HTR-8/SVneo (cell line): ENCODE results near the gene SERPINB5.
"Not testable (repeated sequence)": the region's sequence is repeated elsewhere in the genome, so short reads cannot be mapped to it uniquely, and the experiment has no call there.

ENCODE experiments used
- DNase-seq: peaks from one replicate; pipeline ENCODE4 v3.0.0; 2011; ENCODE audit warnings: low spot score, mixed read lengths; ENCODE audit not compliant: insufficient read length
- FAIRE-seq: peaks from 2 replicates; lab custom pipeline; 2011; peaks lifted over from hg19 to GRCh38; lab: Jason Lieb, UNC

SERPINB5 gene, protein sequence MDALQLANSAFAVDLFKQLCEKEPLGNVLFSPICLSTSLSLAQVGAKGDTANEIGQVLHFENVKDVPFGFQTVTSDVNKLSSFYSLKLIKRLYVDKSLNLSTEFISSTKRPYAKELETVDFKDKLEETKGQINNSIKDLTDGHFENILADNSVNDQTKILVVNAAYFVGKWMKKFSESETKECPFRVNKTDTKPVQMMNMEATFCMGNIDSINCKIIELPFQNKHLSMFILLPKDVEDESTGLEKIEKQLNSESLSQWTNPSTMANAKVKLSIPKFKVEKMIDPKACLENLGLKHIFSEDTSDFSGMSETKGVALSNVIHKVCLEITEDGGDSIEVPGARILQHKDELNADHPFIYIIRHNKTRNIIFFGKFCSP

GRCh38 chr18:63476668-63477067, at the start of gene SERPINB5:
Gene SERPINB5, plus strand, starts transcription at chr18:63476958. Its CDS starts 7,471 bp downstream, at chr18:63484429.
- DNase-seq: no peak
- FAIRE-seq: no peak

DNA sequence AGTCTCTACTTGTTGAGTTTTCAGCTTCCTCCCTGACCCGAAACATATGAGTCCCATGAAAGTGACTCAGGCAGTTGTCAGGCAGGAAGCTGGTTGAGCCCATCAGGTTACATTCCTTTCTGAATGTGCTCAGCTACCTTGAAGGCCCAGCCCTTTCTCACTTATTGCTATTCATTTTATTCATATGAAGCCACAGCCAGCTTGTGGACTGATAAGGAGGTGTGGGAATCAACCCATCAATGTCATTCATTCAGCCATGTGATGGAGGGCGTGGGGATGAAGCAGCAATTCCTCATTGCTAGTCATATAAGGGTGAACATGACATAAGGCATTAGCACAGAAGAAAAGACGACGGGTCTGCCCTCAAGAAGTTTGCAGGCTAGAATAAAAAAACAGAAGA, 49.2 kb upstream of the SERPINB5 start:
- no peak for FAIRE-seq
- no peak for DNase-seq

DNA sequence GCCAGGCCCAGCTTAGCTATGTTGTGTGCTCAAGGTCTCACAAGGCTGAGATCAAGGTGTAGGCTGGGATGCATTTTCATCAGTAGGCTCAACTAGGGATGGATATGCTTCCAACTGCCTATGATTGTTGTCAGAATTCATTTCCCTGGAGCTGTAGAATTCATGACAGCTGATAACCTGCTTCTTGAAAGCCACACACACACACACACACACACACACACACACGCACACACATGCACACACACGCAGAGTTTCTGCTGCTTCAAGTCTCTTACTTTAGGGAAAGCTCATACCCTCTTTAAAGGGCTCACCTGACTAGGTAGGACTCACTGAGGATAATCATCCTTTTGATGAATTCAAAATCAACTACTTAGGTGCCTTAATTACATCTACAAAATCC, 46.2 kb upstream of the SERPINB5 start:
- DNase-seq: no peak
- FAIRE-seq: no peak

DNA sequence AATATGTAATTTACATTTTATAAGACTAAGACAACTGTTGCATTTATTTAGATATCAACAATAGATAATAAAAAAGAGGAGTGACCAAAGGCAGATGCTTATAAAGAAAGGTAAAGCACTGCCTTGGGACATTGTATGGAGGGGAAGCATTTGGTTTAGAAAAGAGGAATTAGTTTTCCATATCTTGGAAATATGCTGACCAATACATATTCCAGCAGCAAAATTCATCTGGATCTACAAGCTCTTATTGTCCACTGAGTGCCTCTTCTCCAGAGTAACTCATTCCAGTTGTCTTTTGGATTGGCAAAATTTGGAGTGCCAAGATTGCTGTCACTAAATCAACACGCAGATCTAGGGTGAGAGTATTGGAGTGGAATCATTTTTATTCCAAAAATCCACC, 45.6 kb upstream of the SERPINB5 start:
- FAIRE-seq: no peak

GRCh38 chr18:63433334-63433866, 43.4 kb upstream of the SERPINB5 start:
- no peak for DNase-seq
- no peak for FAIRE-seq

More for the DNA sequence above, 45.6 kb upstream of the SERPINB5 start:
- DNase-seq: no peak

GRCh38 chr18:63438181-63438580, 38.6 kb upstream of the SERPINB5 start:
- no peak for FAIRE-seq
- DNase-seq: no peak

DNA sequence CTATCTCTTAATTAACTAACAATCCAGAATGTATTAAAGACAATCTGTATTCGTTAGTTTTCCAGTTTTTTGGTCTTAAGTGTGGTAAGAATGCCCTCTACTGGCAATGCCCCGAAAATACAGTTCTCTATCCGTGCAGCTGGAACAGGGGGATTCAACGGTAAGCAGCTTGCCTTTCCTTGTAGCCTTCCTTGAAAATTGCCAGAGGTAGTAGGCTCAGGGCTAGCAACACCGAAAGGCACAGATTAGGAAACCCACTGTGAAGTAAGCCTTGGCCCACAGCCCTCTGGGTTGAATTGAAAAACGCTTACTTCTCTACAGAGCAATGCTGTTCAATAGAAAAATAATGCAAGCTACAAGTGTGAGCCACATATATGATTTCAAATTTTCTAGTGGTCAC, 37.4 kb upstream of the SERPINB5 start:
- DNase-seq: peak; percentile 32
- no peak for FAIRE-seq

- FAIRE-seq: no peak
Observed at GRCh38 chr18:63440219-63440618, 36.5 kb upstream of the SERPINB5 start.

DNA sequence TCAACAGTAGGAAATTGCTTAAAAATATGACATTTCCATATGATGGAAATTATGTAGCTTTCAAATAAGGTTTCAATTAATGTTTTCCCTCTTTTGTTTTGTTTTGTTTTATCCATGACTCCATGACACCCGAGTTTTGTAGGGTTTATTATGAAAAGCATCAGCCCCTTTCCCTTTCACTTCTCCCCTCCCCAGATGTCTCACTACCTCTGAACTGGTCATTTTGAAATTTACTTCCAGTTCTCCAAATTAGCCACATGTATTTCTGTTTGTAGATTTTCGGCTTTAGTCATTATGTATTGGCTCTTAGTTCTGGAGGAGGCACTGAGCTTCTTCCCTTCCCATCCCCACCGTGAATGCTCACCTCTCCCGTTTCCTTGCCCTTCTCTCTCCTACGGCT, 35.9 kb upstream of the SERPINB5 start:
- FAIRE-seq (no peak), DNase-seq (no peak)

More at GRCh38 chr18:63440219-63440618, 36.5 kb upstream of the SERPINB5 start:
- DNase-seq: no peak

DNA sequence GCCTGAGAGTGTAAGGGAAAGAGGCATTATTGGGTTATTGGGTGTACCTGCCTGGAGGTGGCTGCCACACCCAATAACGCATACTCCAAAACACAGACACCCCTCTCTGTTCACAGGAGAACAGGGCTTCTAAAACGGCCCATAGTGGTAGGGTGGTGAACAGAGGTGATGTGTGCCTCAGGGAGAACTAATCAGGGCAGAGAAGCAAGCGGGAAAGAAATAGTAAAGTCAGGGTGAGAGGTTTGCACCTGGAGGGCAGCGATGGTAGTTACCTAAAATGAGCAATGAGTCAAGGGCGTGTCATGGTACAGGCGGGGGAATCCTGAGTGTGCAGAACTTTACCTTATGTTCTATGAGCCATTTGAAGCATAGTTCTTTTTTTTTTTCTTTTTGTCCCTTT, 32.9 kb upstream of the SERPINB5 start:
- DNase-seq (no peak), FAIRE-seq (no peak)

GRCh38 chr18:63444580-63444979, 32.2 kb upstream of the SERPINB5 start:
- DNase-seq: no peak
- no peak for FAIRE-seq

DNA sequence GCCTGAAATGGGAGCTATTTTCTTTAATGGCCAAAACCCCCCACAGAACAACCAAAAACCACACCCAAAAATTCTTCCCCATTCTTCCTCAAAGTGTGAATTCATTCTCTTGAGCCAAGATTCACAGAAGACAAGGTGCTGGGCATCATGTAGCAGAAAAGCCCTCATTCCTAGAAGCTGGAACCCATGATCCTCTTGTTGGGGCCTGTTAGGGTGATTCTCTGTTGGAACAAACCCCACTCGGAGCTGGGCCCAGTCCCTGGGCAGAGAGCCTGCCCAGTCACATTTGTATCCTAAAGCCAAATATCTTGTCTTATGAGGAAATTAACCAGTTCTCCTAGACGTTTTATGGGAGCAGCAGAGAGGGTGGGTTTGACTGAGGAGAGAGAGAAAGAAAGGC, 31.7 kb upstream of the SERPINB5 start:
- FAIRE-seq (no peak), DNase-seq (no peak)

DNA sequence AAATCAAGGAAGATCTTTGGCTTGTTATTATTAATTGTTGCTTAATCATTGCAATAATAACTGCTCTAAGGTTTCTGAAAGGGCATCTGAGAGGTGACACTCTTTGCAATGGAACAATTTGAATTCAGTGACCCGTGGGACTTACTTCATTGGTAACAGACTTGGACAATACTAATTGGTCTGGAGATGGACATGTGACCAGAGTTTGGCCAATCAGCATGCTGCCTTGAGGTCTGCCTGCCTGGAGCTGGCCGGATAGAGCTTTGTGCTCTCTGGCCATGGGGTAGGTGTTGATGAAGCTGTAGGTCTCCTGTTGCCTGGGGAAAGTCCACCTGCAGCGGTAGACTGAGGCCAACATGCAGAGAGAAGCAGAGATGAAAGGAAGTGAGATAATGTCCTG, 30.5 kb upstream of the SERPINB5 start:
- FAIRE-seq (no peak), DNase-seq (no peak)

- FAIRE-seq (no peak), DNase-seq (no peak)
Observed at GRCh38 chr18:63447066-63447465, 29.7 kb upstream of the SERPINB5 start.

DNA sequence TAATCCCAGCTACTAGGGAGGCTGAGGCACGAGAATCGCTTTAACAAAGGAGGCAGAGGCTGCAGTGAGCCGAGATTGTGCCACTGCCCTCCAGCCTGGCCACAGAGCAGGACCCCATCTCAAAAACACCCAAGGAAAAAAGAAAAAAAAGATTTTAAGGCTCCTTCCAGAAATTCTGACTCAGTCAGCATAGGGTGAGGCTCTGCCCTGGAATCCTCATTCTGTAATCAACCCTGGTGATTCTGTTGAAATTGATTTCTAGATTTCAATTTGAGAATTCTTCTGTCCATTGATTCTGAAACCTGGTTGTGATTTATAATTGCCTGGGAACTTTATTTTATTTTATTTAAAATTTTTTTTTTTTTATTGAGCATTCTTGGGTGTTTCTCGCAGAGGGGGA, 27.3 kb upstream of the SERPINB5 start:
- no peak for DNase-seq

DNA sequence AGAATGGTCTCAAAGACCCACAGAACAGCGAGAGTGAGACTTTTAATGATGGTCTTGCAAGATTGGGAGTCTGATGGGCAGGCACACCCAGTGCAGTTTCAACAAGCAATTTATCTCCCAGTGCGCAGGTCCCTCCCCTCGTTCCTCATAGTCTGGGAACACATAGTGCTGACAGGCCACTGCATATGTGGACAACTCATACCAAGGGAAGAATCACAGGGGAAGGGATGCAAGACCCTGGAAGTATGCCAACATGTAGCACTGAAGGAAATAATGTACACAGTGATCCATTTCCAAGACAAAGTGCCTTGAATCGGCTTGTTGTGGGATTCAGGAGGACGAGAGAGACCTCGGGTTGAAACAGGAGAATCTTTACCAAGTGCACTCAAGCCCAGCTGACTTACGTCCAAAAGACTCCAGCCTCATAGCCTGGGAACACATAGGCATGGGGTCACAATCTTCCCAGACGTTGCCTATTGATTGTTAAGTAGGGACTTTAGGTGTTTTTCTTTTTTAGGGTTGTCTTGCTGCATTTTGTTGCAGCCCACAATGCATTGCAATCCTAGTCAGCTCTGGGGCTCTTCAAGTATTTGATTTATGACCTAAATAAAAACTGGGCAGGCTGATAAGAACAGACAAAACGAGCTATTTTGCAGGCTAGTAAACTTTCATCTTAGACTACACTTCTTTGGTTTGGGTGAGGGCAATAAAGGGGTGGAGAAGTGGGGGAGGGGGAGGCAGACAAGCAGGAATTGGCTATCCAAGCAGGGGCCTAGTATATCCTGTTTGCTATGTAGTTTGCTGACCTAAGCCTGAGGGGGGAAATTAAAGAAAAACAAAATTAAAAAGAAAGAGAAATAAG, 24.7 kb upstream of the SERPINB5 start:
- FAIRE-seq (no peak), DNase-seq (no peak)

More for the DNA sequence above, 27.3 kb upstream of the SERPINB5 start:
- no peak for FAIRE-seq

GRCh38 chr18:63452751-63453150, 24.0 kb upstream of the SERPINB5 start:
- not testable (repeated sequence) for DNase-seq, FAIRE-seq

- FAIRE-seq (no peak), DNase-seq (peak; percentile 10)
Observed at GRCh38 chr18:63454497-63454896, 22.3 kb upstream of the SERPINB5 start.

GRCh38 chr18:63457977-63458376, 18.8 kb upstream of the SERPINB5 start:
- FAIRE-seq: no peak
- no peak for DNase-seq

DNA sequence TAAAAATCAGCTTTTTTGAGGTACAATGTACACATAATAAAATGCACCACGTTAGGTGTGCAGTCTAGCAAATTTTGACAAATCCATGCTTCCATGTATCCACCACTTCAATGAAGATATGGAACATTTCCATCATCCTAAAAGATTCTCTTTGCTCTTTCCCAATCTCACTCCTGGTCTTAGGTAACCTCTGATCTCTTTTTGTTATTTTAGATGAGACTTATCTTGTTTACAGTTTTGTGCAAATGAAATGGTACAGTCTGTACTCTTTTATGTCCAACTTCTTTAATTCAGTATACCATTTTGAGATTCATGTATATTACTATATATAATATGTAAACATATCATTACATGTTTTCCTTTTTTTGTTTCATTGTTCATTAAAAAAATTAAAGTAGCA, 16.3 kb upstream of the SERPINB5 start:
- FAIRE-seq (no peak), DNase-seq (no peak)

DNA sequence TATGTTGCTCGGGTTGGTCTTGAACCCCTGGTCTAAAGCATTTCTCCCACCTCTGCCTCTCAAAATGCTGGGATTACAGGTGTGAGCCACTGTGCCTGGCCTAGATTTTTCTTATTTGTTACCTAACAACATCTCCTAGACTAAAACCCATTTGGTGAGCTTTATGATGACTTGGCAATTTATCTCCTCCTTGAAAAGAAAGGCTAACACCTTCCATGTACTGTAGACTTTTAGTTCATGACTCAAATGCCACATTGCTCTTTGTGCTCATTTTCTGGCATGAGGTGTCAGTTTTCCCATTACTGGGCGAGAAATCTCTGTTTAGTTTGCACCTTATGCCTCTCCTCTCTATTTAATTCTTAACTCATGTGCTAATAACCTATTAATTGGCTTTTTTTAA, 12.3 kb upstream of the SERPINB5 start:
- FAIRE-seq (no peak), DNase-seq (no peak)
